GM10266 (cell line): ENCODE measurements around the gene MKLN1.
"Not testable (repeated sequence)": the region's sequence is repeated elsewhere in the genome, so short reads cannot be mapped to it uniquely, and the experiment has no call there.

Experiments used
- DNase-seq: peaks from one replicate; pipeline ENCODE4 v3.0.0; 2012; ENCODE audit errors: extremely low spot score
- CTCF ChIP-seq: IDR thresholded peaks from 2 replicates; pipeline ENCODE4 v1.5.1; 2012; ENCODE audit warnings: mild to moderate bottlenecking, low read depth; ENCODE audit not compliant: control insufficient read depth, insufficient read depth; ENCODE audit errors: missing control alignments

Gene MKLN1

DNA sequence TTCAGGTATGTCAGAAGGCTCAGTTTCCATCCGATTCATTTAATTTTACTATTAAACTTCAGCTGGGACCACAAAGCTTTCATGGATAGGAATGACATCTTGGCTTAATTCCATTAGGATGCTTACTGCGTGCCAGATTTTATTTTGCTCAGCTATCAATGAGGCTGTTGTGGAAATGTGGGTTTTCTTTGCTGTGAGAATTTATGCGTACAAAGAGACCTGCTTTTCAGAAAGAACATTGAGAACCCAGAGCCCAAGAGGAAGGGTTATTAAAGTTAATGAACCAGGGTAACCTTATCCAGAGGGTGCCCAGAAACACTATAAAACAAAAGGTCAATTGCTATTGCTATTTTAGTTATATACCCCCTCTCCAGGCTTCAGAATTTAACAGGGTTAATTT is 98.3 kb downstream of the MKLN1 start:
- no peak for DNase-seq
- TF ChIP-seq CTCF = no peak

DNA sequence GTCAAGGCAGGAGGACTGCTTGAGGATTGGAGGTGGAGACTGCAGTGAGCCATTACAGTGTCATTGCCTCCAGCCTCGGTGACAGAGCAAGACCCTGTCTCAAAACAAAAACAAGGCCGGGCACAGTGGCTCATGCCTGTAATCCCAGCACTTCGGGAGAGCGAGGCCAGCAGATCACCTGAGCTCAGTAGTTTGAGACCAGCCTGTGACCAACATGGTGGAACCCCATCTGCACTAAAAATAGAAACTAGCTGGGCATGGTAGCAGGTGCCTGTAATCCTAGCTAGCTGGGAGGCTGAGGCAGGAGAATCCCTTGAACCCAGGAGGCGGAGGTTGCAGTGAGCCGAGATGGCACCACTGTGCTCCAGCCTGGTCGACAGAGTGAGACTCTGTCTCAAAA is 103.2 kb downstream of the MKLN1 start:
- DNase-seq = not testable (repeated sequence)

GRCh38 chr7:131431289-131431688 is 103.6 kb downstream of the MKLN1 start:
- DNase-seq = no peak
- no peak for TF ChIP-seq CTCF

DNA sequence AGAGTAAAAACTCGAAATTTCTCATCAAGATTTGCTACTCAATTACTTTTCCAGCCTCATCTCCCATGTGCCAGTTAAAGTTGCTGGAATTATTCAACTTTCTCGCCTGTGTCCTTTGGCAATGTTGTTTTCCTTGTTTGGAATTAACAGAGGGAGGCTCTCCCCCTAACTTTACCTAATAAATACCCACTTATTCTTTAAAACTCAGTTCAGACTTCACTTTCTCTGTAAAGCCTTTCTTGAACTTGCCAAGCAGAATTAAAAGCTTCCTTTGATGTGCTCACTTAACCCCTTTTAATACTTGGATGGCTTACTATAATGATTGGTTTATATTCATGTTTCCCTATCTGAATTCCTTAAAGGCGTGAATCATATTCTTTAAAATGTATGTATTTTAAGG is 104.1 kb downstream of the MKLN1 start:
- no peak for TF ChIP-seq CTCF
- no peak for DNase-seq

- no peak for DNase-seq
- no peak for TF ChIP-seq CTCF
Measured at GRCh38 chr7:131436384-131436783, 108.7 kb downstream of the MKLN1 start.

DNA sequence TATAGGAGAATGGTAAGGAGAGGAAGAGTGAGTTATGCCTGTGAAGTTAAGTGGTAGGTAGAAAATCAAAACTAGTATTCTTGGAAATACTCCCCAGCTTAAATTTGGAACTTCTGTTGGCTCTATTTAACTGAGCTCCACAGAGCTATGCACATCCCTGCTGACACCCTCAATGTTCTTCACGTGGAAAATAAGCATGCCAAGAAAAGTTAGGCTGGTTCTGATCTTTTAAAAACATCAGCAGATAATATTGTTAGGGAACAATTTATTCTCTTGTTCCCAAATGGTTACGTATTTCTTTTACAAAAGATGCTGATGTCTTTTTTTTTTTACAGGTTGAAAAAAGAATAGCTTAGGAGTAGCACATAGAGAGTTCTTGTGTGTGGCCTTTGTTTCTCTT is 111.3 kb downstream of the MKLN1 start:
- no peak for DNase-seq

DNA sequence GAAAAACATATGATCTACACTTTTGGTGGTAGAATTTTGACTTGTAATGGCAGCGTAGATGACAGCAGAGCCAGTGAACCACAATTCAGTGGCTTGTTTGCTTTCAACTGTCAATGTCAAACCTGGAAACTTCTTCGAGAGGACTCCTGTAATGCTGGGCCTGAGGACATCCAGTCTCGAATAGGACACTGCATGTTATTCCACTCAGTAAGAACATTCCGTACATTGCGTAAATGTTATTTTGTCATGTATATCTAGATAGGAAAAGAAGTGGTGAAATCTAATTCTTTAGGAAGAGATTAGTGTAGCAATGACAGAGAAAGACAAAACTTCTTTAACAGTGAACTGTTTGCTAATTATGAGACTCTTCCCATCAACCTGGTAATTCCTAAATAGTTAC is 115.8 kb downstream of the MKLN1 start:
- no peak for DNase-seq
- TF ChIP-seq CTCF = no peak

More for the DNA sequence above, 111.3 kb downstream of the MKLN1 start:
- TF ChIP-seq CTCF = no peak

DNA sequence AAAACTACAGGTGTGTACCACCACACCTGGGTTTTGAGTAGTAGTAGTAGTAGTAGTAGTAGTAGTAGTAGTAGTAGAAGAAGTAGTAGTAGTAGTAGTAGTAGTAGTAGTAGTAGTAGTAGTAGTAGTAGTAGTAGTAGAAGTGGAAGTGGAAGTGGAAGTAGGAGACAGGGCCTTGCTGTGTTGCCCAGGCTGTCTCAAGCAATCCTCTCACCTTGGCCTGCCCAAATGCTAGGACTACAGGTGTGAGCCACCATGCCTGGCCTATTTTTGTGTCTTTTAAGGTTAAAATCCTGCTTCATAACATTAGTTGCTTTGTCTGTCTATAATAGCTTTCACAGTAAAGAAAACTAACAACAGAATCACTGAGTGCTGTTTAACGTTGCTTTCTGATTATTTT is 117.0 kb downstream of the MKLN1 start:
- no peak for TF ChIP-seq CTCF

More for the DNA sequence above, 117.0 kb downstream of the MKLN1 start:
- no peak for DNase-seq
